GM12878 (cell line): ENCODE results near the gene HMCN2. TPM values are rescaled to one million over a fixed set of nuclear protein-coding genes. Genes with fewer than 3 reads are reported as not detected.

Experiments used
- ATAC-seq: fragments of 200-7000 bp; cut with Tn5 transposase; 3 replicates; pipeline ENCODE4 v1.9.1; 2020; ENCODE audit warnings: mild to moderate bottlenecking, moderate library complexity
- BruUV-seq: library from RNA; stranded (reverse); fragments of 400-500 nt; replicated peaks from 2 replicates; lab custom pipeline; 2021; lab: Mats Ljungman, UMichigan
- CTCF ChIA-PET: fragments of 300-600 bp; sonication (Branson Sonifier 250); formaldehyde crosslinking; extraction: SDS; loops from one replicate; lab custom pipeline; 2021; ENCODE audit warnings: inconsistent platforms; lab: Yijun Ruan, JAX
- POLR2A ChIA-PET: fragments of 350-600 bp; formaldehyde crosslinking; extraction: SDS; loops from one replicate; lab custom pipeline; 2021; ENCODE audit warnings: inconsistent platforms; lab: Charles Lee
- RAD21 ChIA-PET: fragments of 300-600 bp; sonication (Branson Sonifier 250); formaldehyde crosslinking; loops from one replicate; lab custom pipeline; 2023; ENCODE audit warnings: antibody characterized with exemption; ENCODE audit not compliant: unreplicated experiment; lab: Charles Lee
- SMC1A ChIA-PET: fragments of 300-600 bp; sonication (Branson Sonifier 250); formaldehyde crosslinking; loops from one replicate; lab custom pipeline; 2023; ENCODE audit not compliant: unreplicated experiment, uncharacterized antibody; lab: Charles Lee
- DNase-seq: peaks from one replicate; pipeline ENCODE4 v3.0.0-alpha.2; 2011; ENCODE audit warnings: low read depth, low spot score
- FAIRE-seq: peaks from 3 replicates; lab custom pipeline; 2011; peaks lifted over from hg19 to GRCh38; lab: Jason Lieb, UNC
- H2AFZ ChIP-seq: 2 replicates; pipeline ENCODE4 v1.6.0; 2011; ENCODE audit warnings: low read depth, low read length, control low read depth; ENCODE audit not compliant: control insufficient read depth
- H3K27ac ChIP-seq: 2 replicates; pipeline ENCODE4 v1.5.1; 2011; ENCODE audit warnings: control low read depth; ENCODE audit not compliant: control insufficient read depth, insufficient read depth
- H3K27me3 ChIP-seq, 2 experiments: replicated peaks in 1 of 2; 2 replicates each; pipeline versions ENCODE4 v1.6.0 to v1.6.1; 2011; ENCODE audit warnings: low read length in 1 of 2; ENCODE audit not compliant: control insufficient read depth in 2 of 2, insufficient read depth in 2 of 2
- H3K36me3 ChIP-seq, 2 experiments: 2 replicates each; pipeline ENCODE4 v1.5.1; 2011; ENCODE audit warnings: low read length in 1 of 2; ENCODE audit not compliant: control insufficient read depth in 2 of 2, insufficient read depth in 2 of 2
- H3K4me1 ChIP-seq: 2 replicates; pipeline ENCODE4 v1.6.1; 2011; ENCODE audit warnings: mild to moderate bottlenecking, low read length, moderate library complexity, mixed read lengths; ENCODE audit not compliant: control insufficient read depth, insufficient read depth
- H3K4me2 ChIP-seq: 2 replicates; pipeline ENCODE4 v1.6.0; 2011; ENCODE audit warnings: control low read depth; ENCODE audit not compliant: control insufficient read depth, insufficient read depth
- H3K4me3 ChIP-seq: fragments of 200-600 bp; sonication (generic); 2 replicates; pipeline ENCODE4 v1.5.1; 2016
- H3K79me2 ChIP-seq: 2 replicates; pipeline ENCODE4 v1.6.0; 2011; ENCODE audit warnings: low read length; ENCODE audit not compliant: control insufficient read depth, insufficient read depth
- H3K9ac ChIP-seq: 2 replicates; pipeline ENCODE4 v1.8.0; 2011; ENCODE audit warnings: low read length, control low read depth, mixed read lengths; ENCODE audit not compliant: control insufficient read depth, insufficient read depth
- H3K9me3 ChIP-seq: replicated peaks from 3 replicates; pipeline ENCODE4 v1.5.1; 2011; ENCODE audit warnings: mild to moderate bottlenecking, low read length; ENCODE audit not compliant: control insufficient read depth, insufficient read depth
- H4K20me1 ChIP-seq: 2 replicates; pipeline ENCODE4 v1.6.0; 2011; ENCODE audit not compliant: control insufficient read depth, insufficient read depth
- HDAC6 ChIP-seq: fragments of 200-600 bp; sonication (generic); IDR thresholded peaks from one replicate; pipeline ENCODE4 v1.8.0; 2017; ENCODE audit warnings: antibody characterized with exemption; ENCODE audit not compliant: unreplicated experiment
- IKZF1 ChIP-seq: fragments of 450-650 bp; conservative IDR thresholded peaks from 2 replicates; pipeline ENCODE4 v1.6.1; 2017; ENCODE audit warnings: antibody characterized with exemption, mild to moderate bottlenecking
- NFIC ChIP-seq: IDR thresholded peaks from 2 replicates; pipeline ENCODE4 v1.6.1; 2012; ENCODE audit warnings: low read depth, mild to moderate bottlenecking, inconsistent platforms, low read length, moderate library complexity
- SMAD1 ChIP-seq: fragments of 450-650 bp; IDR thresholded peaks from 2 replicates; pipeline ENCODE4 v1.6.1; 2018; ENCODE audit warnings: mild to moderate bottlenecking, low read depth; ENCODE audit not compliant: partially characterized antibody
- SP1 ChIP-seq: IDR thresholded peaks from one replicate; pipeline ENCODE4 v1.6.1; 2011; ENCODE audit warnings: low read depth, low read length
- SREBF1 ChIP-seq: IDR thresholded peaks from 2 replicates; pipeline ENCODE4 v1.6.1; 2012; ENCODE audit warnings: mild to moderate bottlenecking, low read length
- SREBF2 ChIP-seq: IDR thresholded peaks from 2 replicates; pipeline ENCODE4 v1.6.1; 2012; ENCODE audit warnings: mild to moderate bottlenecking, low read length
- TCF7 ChIP-seq: IDR thresholded peaks from 2 replicates; pipeline ENCODE4 v1.6.1; 2014; ENCODE audit warnings: antibody characterized with exemption, borderline replicate concordance
- WRNIP1 ChIP-seq: IDR thresholded peaks from 2 replicates; pipeline ENCODE4 v1.6.1; 2011; ENCODE audit warnings: low read depth, low read length, improper control_type of control experiment, borderline replicate concordance
- ZNF24 ChIP-seq: fragments of 450-650 bp; IDR thresholded peaks from 2 replicates; pipeline ENCODE4 v1.6.1; 2017; ENCODE audit warnings: antibody characterized with exemption, mild to moderate bottlenecking
- WGBS: methylation state at CpG from one replicate; pipeline ENCODE4 v1.1.6; 2016; ENCODE audit warnings: low lambda C conversion rate; ENCODE audit not compliant: insufficient replicate concordance, insufficient coverage; ENCODE audit errors: missing lambda C conversion rate; 5-methylcytosine and 5-hydroxymethylcytosine counted together
- in situ Hi-C: fragments of 300-500 bp; cut with MboI; formaldehyde crosslinking; loops from 9 replicates; pipeline ENCODE4 v1.14.3; 2018; ENCODE audit warnings: mixed read lengths
- intact Hi-C: fragments of 100-400 bp; cut with micrococcal nuclease; formaldehyde crosslinking; loops from one replicate; pipeline ENCODE4 v1.14.2; 2022; ENCODE audit not compliant: unreplicated experiment
- polyA plus RNA-seq, 11 experiments: library from polyadenylated mRNA; depleted of rRNA in 4 of 11; unstranded in 6 of 11; stranded (reverse) in 5 of 11; fragments of >200 nt; fragmentation: Nextera tagmentation in 4 of 11; fragmentation: Illumina TruSeq in 1 of 11; extraction: Ambion mirVana in 4 of 11; extraction: Trizol in 1 of 11; gene quantifications; 1 replicate in 1 of 11; 2 replicates in 10 of 11; pipeline versions ENCODE4 v1.2.1 to v1.2.3, GENCODE V29; 2011 to 2016; ENCODE audit warnings: inconsistent platforms in 2 of 11, missing spikeins in 2 of 11, low read depth in 1 of 11
- total RNA-seq, 4 experiments: library from RNA; depleted of rRNA in 3 of 4; stranded (reverse); fragments of >200 nt in 3 of 4; fragmentation: Illumina TruSeq in 1 of 4; extraction: Trizol in 1 of 4; gene quantifications; 2 replicates each; pipeline versions ENCODE4 v1.2.1 to v1.2.3, GENCODE V29; 2013 to 2021
- TF ChIP-seq, protein P1 (sequence below): fragments of 450-650 bp; IDR thresholded peaks from 2 replicates; pipeline ENCODE4 v1.6.1; 2016; ENCODE audit warnings: mild to moderate bottlenecking
- TF ChIP-seq, protein P2 (sequence below): fragments of 450-650 bp; IDR thresholded peaks from 2 replicates; pipeline ENCODE4 v1.6.1; 2014; ENCODE audit warnings: mild to moderate bottlenecking
- TF ChIP-seq, protein P3 (sequence below): IDR thresholded peaks from 2 replicates; pipeline ENCODE4 v1.6.1; 2011; ENCODE audit warnings: borderline replicate concordance, low read depth, mild to moderate bottlenecking, moderate library complexity, mixed read lengths, low read length; ENCODE audit not compliant: insufficient read depth; ENCODE audit errors: extremely low read length
- TF ChIP-seq, protein P4 (sequence below): IDR thresholded peaks from 2 replicates; pipeline ENCODE4 v1.6.1; 2011; ENCODE audit warnings: borderline replicate concordance, low read depth, mild to moderate bottlenecking, moderate library complexity, low read length; ENCODE audit not compliant: insufficient read depth, poor library complexity, severe bottlenecking

The HMCN2 gene
- total and polyA plus RNA-seq, 10 of the 15 experiments (the other 5 are each of a cell fraction or from before 2014, with no cell fraction given), result 0.04 TPM; not detected in 9

DNA sequence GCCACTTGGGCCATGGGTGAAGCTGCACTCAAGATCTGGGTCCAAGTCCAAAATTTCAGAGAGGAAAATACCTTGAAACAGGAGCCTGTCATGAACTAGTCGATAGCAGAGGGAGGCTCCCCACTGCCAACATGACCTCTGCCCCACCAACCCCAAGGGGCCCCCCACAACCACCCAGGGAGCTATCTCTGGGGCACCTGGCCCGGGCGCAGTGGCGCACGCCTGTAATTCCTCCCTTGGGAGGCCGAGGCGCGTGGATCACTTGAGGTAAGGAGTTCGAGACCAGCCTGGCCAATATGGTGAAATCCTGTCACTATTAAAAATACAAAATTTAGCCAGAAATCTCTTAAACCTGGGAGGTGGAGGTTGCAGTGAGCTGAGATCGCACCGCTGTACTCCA, 20.1 kb upstream of the HMCN2 start:
- FAIRE-seq, result no peak
- SMC1A ChIA-PET, result no interaction called here

More for the DNA sequence above, 20.1 kb upstream of the HMCN2 start:
- Histone ChIP-seq H3K36me3 (no peaks in the 10 kb centered on the region), H3K27me3 (no peaks in the 10 kb centered on the region), H3K9ac (no peak overlapping the region), H3K79me2 (no peaks in the 10 kb centered on the region), H2AFZ (no peak overlapping the region), H4K20me1 (no peaks in the 10 kb centered on the region), H3K4me1 (peaks cover 5% of the 10 kb centered on the region), H3K4me2 (no peak overlapping the region), H3K4me3 (no peak overlapping the region), H3K27ac (no peak overlapping the region), H3K9me3 (no peaks in the 10 kb centered on the region)
- POLR2A ChIA-PET, result no interaction called here
- in situ Hi-C loops, result loop anchor here (10.0 kb wide), 1 partner anchor 371 kb away; no protein-coding TSS in a partner anchor
- no peak for ATAC-seq
- 67% methylated on average over 11 of the region's 11 CpGs for WGBS
- no peak for DNase-seq
- TF ChIP-seq WRNIP1 (no peak), IKZF1 (no peak), SMAD1 (no peak), TCF7 (no peak), ZNF24 (no peak), NFIC (no peak), SP1 (no peak), SREBF2 (no peak), SREBF1 (no peak), HDAC6 (no peak)
- TF ChIP-seq, protein P1, sequence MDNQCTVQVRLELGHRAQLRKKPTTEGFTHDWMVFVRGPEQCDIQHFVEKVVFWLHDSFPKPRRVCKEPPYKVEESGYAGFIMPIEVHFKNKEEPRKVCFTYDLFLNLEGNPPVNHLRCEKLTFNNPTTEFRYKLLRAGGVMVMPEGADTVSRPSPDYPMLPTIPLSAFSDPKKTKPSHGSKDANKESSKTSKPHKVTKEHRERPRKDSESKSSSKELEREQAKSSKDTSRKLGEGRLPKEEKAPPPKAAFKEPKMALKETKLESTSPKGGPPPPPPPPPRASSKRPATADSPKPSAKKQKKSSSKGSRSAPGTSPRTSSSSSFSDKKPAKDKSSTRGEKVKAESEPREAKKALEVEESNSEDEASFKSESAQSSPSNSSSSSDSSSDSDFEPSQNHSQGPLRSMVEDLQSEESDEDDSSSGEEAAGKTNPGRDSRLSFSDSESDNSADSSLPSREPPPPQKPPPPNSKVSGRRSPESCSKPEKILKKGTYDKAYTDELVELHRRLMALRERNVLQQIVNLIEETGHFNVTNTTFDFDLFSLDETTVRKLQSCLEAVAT, result no peak
- TF ChIP-seq, protein P2, sequence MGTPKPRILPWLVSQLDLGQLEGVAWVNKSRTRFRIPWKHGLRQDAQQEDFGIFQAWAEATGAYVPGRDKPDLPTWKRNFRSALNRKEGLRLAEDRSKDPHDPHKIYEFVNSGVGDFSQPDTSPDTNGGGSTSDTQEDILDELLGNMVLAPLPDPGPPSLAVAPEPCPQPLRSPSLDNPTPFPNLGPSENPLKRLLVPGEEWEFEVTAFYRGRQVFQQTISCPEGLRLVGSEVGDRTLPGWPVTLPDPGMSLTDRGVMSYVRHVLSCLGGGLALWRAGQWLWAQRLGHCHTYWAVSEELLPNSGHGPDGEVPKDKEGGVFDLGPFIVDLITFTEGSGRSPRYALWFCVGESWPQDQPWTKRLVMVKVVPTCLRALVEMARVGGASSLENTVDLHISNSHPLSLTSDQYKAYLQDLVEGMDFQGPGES, result no peak
- TF ChIP-seq, protein P3, sequence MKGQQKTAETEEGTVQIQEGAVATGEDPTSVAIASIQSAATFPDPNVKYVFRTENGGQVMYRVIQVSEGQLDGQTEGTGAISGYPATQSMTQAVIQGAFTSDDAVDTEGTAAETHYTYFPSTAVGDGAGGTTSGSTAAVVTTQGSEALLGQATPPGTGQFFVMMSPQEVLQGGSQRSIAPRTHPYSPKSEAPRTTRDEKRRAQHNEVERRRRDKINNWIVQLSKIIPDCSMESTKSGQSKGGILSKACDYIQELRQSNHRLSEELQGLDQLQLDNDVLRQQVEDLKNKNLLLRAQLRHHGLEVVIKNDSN, result no peak
- TF ChIP-seq, protein P4, sequence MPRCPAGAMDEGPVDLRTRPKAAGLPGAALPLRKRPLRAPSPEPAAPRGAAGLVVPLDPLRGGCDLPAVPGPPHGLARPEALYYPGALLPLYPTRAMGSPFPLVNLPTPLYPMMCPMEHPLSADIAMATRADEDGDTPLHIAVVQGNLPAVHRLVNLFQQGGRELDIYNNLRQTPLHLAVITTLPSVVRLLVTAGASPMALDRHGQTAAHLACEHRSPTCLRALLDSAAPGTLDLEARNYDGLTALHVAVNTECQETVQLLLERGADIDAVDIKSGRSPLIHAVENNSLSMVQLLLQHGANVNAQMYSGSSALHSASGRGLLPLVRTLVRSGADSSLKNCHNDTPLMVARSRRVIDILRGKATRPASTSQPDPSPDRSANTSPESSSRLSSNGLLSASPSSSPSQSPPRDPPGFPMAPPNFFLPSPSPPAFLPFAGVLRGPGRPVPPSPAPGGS, result no peak
- intact Hi-C loops, result no loop called here
- RAD21 ChIA-PET, result no interaction called here
- CTCF ChIA-PET, result interaction anchor here (1.1 to 5.0 kb wide), 4 partner anchors 9 to 456 kb away, joined by 3 to 35 read pairs (median 4); no protein-coding TSS in a partner anchor
- BruUV-seq, result no TSS peak
